Epithelial cell of proximal tubule (primary cell): Measurements from ENCODE around the gene PANX1. TPM values are rescaled to one million over a fixed set of nuclear protein-coding genes. Genes with fewer than 3 reads are reported as not detected.
"Not testable (repeated sequence)": the region's sequence is repeated elsewhere in the genome, so short reads cannot be mapped to it uniquely, and the experiment has no call there.

Experiments
- DNase-seq: peaks from one replicate; pipeline ENCODE4 v3.0.0-alpha.2; 2011; ENCODE audit warnings: low read depth
- H3K4me3 ChIP-seq: 2 replicates; pipeline ENCODE4 v1.5.1; 2011; ENCODE audit warnings: low read depth, mild to moderate bottlenecking, low read length
- total RNA-seq: library from RNA; depleted of rRNA; stranded (reverse); fragments of >200 nt; gene quantifications from 2 replicates; pipeline ENCODE4 v1.2.3, GENCODE V29; 2015
- TF ChIP-seq, protein P1 (sequence below): conservative IDR thresholded peaks from 2 replicates; pipeline ENCODE4 v1.5.1; 2012; ENCODE audit warnings: low read depth, mild to moderate bottlenecking, low read length

PANX1 gene
- total RNA-seq, 1 donor from 2014 or later: 28.9 TPM

DNA sequence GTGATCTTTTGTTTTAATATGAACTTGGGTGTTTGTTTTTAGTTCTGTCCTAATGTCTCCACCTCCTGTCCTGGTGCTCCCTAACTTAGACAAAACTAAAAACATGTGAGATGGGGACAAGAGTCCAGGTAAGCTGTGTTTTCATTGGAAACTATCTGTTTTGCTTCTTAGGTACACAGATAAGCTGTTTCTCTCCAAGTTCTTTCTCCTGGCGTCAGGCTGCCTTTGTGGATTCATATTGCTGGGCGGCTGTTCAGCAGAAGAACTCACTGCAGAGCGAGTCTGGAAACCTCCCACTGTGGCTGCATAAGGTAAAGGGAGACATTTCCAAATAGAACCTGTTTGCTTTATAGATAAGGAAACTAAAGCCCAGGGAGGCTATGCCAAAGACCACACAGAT, 24.7 kb downstream of the PANX1 start:
- TF ChIP-seq, protein P1, sequence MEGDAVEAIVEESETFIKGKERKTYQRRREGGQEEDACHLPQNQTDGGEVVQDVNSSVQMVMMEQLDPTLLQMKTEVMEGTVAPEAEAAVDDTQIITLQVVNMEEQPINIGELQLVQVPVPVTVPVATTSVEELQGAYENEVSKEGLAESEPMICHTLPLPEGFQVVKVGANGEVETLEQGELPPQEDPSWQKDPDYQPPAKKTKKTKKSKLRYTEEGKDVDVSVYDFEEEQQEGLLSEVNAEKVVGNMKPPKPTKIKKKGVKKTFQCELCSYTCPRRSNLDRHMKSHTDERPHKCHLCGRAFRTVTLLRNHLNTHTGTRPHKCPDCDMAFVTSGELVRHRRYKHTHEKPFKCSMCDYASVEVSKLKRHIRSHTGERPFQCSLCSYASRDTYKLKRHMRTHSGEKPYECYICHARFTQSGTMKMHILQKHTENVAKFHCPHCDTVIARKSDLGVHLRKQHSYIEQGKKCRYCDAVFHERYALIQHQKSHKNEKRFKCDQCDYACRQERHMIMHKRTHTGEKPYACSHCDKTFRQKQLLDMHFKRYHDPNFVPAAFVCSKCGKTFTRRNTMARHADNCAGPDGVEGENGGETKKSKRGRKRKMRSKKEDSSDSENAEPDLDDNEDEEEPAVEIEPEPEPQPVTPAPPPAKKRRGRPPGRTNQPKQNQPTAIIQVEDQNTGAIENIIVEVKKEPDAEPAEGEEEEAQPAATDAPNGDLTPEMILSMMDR: no peak

DNA sequence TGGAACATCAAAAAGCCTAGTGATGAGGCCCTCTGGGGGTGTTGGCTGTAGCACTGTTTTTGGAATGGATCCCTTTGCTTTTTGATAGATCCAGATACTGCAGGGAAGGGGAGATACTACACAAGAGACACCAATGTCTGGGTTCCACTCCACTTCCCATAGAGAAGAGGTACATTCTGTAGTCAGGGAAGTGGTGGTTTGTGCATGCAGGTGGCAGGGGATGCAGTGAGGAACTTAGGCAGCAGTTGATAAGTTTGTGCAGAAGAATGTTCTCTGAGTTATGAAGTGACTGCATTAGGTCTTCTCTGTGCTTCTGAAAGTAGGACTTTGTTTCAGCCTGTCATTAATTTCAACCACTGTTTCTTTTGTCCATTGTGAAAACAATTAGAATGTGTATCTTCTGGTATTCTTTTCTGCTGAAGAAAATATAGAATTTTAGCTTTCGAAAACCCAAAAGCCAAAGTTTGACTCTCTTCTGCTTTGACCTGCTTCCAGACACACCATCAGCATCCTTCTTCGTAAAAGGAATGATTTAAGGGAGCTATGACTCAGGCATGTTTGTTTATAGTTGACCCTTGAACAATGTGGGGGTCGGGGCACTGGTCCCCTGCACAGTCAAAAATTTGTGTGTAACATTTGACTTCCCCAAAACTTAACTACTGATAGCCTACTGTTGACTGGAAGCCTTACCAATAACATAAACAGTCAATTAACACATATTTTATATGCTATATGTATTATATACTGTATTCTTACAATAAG, 25.6 kb downstream of the PANX1 start:
- H3K4me3 ChIP-seq: no peak overlapping the region
- TF ChIP-seq, protein P1: no peak
- DNase-seq: no peak

More for the DNA sequence above, 24.7 kb downstream of the PANX1 start:
- DNase-seq: no peak
- H3K4me3 ChIP-seq: no peak overlapping the region

DNA sequence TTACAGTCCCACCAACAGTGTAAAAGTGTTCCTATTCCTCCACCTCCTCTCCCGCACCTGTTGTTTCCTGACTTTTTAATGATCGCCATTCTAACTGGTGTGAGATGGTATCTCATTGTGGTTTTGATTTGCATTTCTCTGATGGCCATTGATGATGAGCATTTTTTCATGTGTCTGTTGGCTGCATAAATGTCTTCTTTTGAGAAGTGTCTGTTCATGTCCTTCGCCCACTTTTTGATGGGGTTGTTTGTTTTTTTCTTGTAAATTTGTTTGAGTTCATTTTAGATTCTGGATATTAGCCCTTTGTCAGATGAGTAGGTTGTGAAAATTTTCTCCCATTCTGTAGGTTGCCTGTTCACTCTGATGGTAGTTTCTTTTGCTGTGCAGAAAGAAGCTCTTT, 28.7 kb downstream of the PANX1 start:
- not testable (repeated sequence) for DNase-seq, H3K4me3 ChIP-seq

DNA sequence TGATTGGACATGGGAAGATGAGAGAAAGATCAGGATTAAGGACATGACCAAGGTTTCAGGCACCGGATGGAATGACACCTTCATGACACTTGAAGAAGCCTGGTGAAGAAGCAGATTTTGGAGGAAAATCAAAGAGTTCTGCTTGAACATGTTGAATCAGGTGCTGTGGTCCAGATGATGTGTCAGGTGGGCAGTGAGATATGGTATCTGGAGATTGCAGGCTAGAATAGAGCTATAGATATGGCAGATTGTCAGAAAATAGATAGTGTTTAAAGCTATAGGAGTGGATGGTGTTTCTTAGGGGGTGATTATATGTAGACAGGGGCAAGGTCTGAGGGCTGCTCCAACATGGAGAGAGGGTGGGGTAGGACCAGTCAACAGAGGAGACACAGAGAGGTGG, 40.2 kb downstream of the PANX1 start:
- no peak for DNase-seq
- TF ChIP-seq, protein P1: no peak
- H3K4me3 ChIP-seq: no peak overlapping the region

DNA sequence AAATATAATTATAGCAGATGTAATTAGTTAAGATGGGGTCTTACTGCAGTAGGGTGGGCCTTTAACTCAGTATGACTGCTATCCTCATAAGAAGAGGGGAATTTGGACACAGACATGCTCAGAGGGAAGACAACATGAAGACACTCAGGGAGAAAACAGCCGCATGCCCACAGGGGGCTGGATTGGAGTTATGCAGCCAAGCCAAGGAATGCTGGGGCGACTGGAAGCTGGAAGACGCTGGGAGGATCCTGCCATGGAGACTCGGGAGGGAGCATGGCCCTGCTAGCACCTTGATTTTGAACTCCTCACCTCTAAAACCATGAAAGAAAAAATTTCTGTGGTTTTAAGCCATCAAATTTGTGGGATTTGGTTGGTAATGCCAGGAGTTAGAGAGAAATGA, 40.9 kb downstream of the PANX1 start:
- TF ChIP-seq, protein P1: no peak

DNA sequence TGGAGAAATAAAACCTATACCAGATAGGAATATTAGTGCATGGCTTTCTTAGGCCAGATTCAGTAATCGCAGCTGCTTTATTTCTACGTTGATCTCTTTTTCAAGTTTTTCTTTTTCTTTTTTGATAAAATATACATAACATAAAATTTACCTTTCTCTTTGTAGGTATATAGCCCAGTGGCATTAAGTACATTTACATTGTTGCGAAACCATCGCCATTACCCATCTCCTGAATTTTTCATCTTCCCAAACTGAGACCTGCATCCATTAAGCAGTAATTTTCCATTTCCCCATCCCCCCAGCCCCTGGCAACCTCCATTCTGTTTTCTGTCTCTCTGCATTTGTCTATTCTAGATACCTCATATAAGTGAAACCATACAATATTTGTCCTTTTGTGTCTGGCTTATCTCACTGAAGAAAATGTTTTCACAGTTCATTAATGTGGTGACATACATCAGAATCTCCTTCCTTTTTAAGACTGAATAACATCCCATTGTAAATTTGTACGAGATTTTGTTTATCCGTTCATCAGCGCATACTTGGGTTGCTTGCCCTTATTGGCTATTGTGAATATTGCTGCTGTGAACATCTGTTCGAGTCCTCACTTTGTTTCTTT, 41.4 kb downstream of the PANX1 start:
- TF ChIP-seq, protein P1: no peak
- no peak overlapping the region for H3K4me3 ChIP-seq
- DNase-seq: no peak

More for the DNA sequence above, 40.9 kb downstream of the PANX1 start:
- no peak for DNase-seq
- H3K4me3 ChIP-seq: no peak overlapping the region

DNA sequence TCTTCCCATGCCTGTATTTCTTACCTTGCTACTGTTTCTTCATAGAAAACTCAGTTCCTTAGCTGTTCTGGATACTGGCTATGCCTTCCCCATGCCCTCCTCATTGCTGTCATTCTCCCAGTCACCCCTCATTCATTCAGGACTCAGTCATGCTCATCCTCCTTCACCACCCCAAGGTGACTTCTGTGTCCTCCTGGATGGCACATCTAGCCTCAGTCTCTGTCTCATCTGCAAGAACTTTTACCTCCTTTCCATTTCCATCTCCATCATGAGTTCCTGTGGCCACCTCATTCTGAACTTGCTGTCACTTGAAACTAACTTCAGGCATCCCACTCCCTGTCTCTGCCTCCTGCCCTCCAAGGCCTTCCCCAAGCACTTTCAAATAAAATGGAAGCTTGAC, 42.3 kb downstream of the PANX1 start:
- DNase-seq: no peak
- H3K4me3 ChIP-seq: no peak overlapping the region
- TF ChIP-seq, protein P1: no peak
